K562 (cell line): ENCODE data around the gene FRMPD2. TPM values are rescaled to one million over a fixed set of nuclear protein-coding genes. Genes with fewer than 3 reads are reported as not detected.

Experiments
- ADNP ChIP-seq: fragments of 200-800 bp; sonication (Bioruptor generic); IDR thresholded peaks from 2 replicates; pipeline ENCODE4 v1.6.1; 2016; ENCODE audit warnings: missing genetic modification characterization, missing compliant biosample characterization
- BMI1 ChIP-seq: fragments of 150-350 bp; IDR thresholded peaks from 2 replicates; pipeline ENCODE4 v1.6.1; 2014; ENCODE audit warnings: low read length
- CBX2 ChIP-seq: fragments of 200-600 bp; sonication (generic); IDR thresholded peaks from one replicate; pipeline ENCODE4 v1.6.1; 2012; ENCODE audit warnings: mild to moderate bottlenecking, low read length, inconsistent platforms; ENCODE audit not compliant: insufficient read depth, poor library complexity, severe bottlenecking
- FIP1L1 ChIP-seq: fragments of 200-400 bp; formaldehyde crosslinking; IDR thresholded peaks from 2 replicates; pipeline ENCODE4 v1.6.1; 2018; ENCODE audit warnings: mild to moderate bottlenecking, low read depth, low read length; ENCODE audit not compliant: poor library complexity, severe bottlenecking
- HNRNPH1 ChIP-seq: fragments of 200-400 bp; formaldehyde crosslinking; optimal IDR thresholded peaks from 2 replicates; pipeline ENCODE3; 2017; ENCODE audit warnings: low read depth, mild to moderate bottlenecking, low read length, moderate library complexity
- HNRNPK ChIP-seq: fragments of 200-400 bp; formaldehyde crosslinking; IDR thresholded peaks from one replicate; pipeline ENCODE4 v1.6.1; 2018; ENCODE audit warnings: mild to moderate bottlenecking, low read depth, low read length; ENCODE audit not compliant: poor library complexity, severe bottlenecking
- KLF13 ChIP-seq: fragments of 450-650 bp; IDR thresholded peaks from 2 replicates; pipeline ENCODE4 v1.6.1; 2016; ENCODE audit warnings: missing genetic modification characterization, low read depth, mild to moderate bottlenecking, missing compliant biosample characterization, moderate library complexity, borderline replicate concordance
- NCOA4 ChIP-seq: fragments of 450-650 bp; IDR thresholded peaks from 2 replicates; pipeline ENCODE4 v1.6.1; 2018; ENCODE audit warnings: mild to moderate bottlenecking; ENCODE audit not compliant: partially characterized antibody
- NFIX ChIP-seq: fragments of 250-450 bp; sonication (Bioruptor Pico); IDR thresholded peaks from 2 replicates; pipeline ENCODE4 v1.4.0; 2020; ENCODE audit warnings: low read depth, mild to moderate bottlenecking, moderate library complexity
- RFX1 ChIP-seq: fragments of 450-650 bp; IDR thresholded peaks from 2 replicates; pipeline ENCODE4 v1.6.1; 2016; ENCODE audit warnings: mild to moderate bottlenecking, moderate library complexity
- SRF ChIP-seq, 2 experiments: fragments of 250-450, 450-650 bp in 1 of 2; sonication (Bioruptor Pico) in 1 of 2; sonication (generic) in 1 of 2; formaldehyde crosslinking; IDR thresholded peaks; 2 replicates each; pipeline versions ENCODE4 v1.5.0 to v1.5.1; 2020 to 2022; ENCODE audit warnings: mild to moderate bottlenecking in 1 of 2, missing genetic modification reagents in 1 of 2
- ZFP1 ChIP-seq: fragments of 450-650 bp; formaldehyde crosslinking; IDR thresholded peaks from 2 replicates; pipeline ENCODE4 v1.4.0; 2020; ENCODE audit warnings: mild to moderate bottlenecking, mixed read lengths
- ZNF41 ChIP-seq: fragments of 250-450 bp; sonication (Bioruptor Pico); conservative IDR thresholded peaks from 2 replicates; pipeline ENCODE4 v1.4.0; 2020; ENCODE audit warnings: mild to moderate bottlenecking
- ZNF668 ChIP-seq: fragments of 250-450 bp; sonication (Bioruptor Pico); IDR thresholded peaks from 2 replicates; pipeline ENCODE4 v1.8.0; 2022; ENCODE audit warnings: mild to moderate bottlenecking, inconsistent platforms
- ZSCAN32 ChIP-seq: fragments of 450-650 bp; formaldehyde crosslinking; IDR thresholded peaks from 2 replicates; pipeline ENCODE4 v1.4.0; 2020; ENCODE audit warnings: mild to moderate bottlenecking, moderate library complexity
- ZZZ3 ChIP-seq: fragments of 450-650 bp; IDR thresholded peaks from 2 replicates; pipeline ENCODE4 v1.6.1; 2016; ENCODE audit warnings: antibody characterized with exemption, mild to moderate bottlenecking, moderate library complexity
- polyA plus RNA-seq, 8 experiments: library from polyadenylated mRNA; depleted of rRNA in 4 of 8; stranded (reverse) in 5 of 8; unstranded in 3 of 8; fragments of >200 nt; fragmentation: Nextera tagmentation in 2 of 8; fragmentation: Illumina TruSeq in 1 of 8; extraction: Ambion mirVana in 2 of 8; extraction: Trizol in 1 of 8; gene quantifications; 2 replicates each; pipeline versions ENCODE4 v1.2.1 to v1.2.3, GENCODE V29; 2011 to 2014; ENCODE audit warnings: inconsistent platforms in 1 of 8, missing spikeins in 1 of 8
- total RNA-seq, 7 experiments: library from RNA; depleted of rRNA in 6 of 7; stranded (reverse); fragments of >200 nt in 6 of 7; fragmentation: Illumina TruSeq in 2 of 7; extraction: Trizol in 2 of 7; gene quantifications; 2 replicates each; pipeline versions ENCODE4 v1.2.1 to v1.2.3, GENCODE V29; 2011 to 2021; ENCODE audit warnings: low replicate concordance in 1 of 7
- TF ChIP-seq, protein P1 (sequence below): sonication (generic); formaldehyde crosslinking; IDR thresholded peaks from 2 replicates; pipeline ENCODE4 v1.8.0; 2022; ENCODE audit warnings: mild to moderate bottlenecking, missing genetic modification reagents, borderline replicate concordance
- TF ChIP-seq, protein P2 (sequence below): fragments of 250-450 bp; sonication (Bioruptor Pico); IDR thresholded peaks from 2 replicates; pipeline ENCODE4 v1.5.0; 2021
- TF ChIP-seq, protein P3 (sequence below): fragments of 200-800 bp; sonication (Bioruptor generic); IDR thresholded peaks from 2 replicates; pipeline ENCODE4 v1.6.1; 2017; ENCODE audit warnings: missing genetic modification characterization, missing compliant biosample characterization
- TF ChIP-seq, protein P4 (sequence below): sonication (generic); IDR thresholded peaks from 2 replicates; pipeline ENCODE4 v1.6.1; 2016
- TF ChIP-seq, protein P5 (sequence below): sonication (generic); formaldehyde crosslinking; IDR thresholded peaks from 2 replicates; pipeline ENCODE4 v1.8.0; 2022; ENCODE audit warnings: mild to moderate bottlenecking, missing genetic modification reagents

The FRMPD2 gene
- total and polyA plus RNA-seq, 9 of the 15 experiments (the other 6 are each of a cell fraction or from before 2014, with no cell fraction given) = 0.12 to 0.95 (median 0.33) TPM

DNA sequence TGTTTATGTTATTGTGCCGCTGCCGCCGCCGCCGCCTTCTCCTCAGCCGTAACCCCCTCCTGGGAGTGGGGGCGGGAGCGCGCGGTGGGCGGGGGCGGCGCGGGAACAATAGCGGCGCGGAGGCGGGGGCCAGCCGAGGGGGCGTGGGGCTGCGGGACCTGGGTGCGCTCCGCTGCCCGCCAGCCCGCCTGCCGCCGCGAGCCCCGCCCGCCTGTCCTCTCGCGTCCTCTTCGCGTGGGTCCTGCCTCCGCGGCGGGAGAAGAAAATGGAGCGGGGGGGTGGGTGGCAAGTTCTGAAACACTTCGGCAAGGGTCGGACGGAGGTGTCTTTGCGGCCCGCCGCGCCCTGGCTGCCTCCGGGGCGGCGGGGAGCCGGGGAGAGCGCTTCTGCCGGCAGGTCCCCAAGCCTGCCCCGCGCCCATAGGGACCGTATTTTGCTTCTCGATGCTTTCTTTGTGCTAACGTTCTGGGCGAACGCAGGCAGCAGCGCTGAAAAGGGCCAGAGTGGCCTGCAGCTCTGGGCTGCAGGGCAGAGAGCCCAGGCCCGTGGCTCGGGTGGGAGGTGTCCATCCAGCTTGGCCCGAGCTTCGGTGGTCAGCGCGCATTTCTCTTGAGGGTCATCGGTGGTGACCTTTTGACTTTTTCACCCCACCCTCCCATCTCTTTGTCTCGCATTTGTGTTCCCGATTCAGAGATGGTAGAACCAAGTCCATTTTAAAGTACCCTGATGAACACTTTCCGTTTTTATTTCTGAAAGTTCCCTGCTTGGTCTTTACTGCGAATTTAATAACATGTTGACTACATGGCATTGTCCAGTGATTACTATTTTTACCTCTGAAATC is 32.6 kb upstream of the FRMPD2 start (continued):
- TF ChIP-seq KLF13 (tag) (0 out of 2 replicates have a peak, but pooled peaks have one; percentile 8), FIP1L1 (no peak), ZZZ3 (no peak), ZNF668 (no peak), ZSCAN32 (CRISPR knock-in tag) (0 out of 2 replicates have a peak, but pooled peaks have one; percentile 28), ZFP1 (no peak), NFIX (CRISPR knock-in tag) (no peak), ADNP (tag) (no peak), HNRNPK (no peak), HNRNPH1 (no peak), SRF (CRISPR knock-in tag; IDR thresholded peaks at IDR 0.05) (no peak), RFX1 (no peak), ZNF41 (CRISPR knock-in tag) (no peak), NCOA4 (no peak), CBX2 (no peak), BMI1 (no peak)
- TF ChIP-seq, protein P1, sequence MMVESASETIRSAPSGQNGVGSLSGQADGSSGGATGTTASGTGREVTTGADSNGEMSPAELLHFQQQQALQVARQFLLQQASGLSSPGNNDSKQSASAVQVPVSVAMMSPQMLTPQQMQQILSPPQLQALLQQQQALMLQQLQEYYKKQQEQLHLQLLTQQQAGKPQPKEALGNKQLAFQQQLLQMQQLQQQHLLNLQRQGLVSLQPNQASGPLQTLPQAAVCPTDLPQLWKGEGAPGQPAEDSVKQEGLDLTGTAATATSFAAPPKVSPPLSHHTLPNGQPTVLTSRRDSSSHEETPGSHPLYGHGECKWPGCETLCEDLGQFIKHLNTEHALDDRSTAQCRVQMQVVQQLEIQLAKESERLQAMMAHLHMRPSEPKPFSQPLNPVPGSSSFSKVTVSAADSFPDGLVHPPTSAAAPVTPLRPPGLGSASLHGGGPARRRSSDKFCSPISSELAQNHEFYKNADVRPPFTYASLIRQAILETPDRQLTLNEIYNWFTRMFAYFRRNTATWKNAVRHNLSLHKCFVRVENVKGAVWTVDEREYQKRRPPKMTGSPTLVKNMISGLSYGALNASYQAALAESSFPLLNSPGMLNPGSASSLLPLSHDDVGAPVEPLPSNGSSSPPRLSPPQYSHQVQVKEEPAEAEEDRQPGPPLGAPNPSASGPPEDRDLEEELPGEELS (CRISPR knock-in tag) = no peak
- TF ChIP-seq, protein P2, sequence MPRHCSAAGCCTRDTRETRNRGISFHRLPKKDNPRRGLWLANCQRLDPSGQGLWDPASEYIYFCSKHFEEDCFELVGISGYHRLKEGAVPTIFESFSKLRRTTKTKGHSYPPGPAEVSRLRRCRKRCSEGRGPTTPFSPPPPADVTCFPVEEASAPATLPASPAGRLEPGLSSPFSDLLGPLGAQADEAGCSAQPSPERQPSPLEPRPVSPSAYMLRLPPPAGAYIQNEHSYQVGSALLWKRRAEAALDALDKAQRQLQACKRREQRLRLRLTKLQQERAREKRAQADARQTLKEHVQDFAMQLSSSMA (CRISPR knock-in tag) = no peak
- TF ChIP-seq, protein P3, sequence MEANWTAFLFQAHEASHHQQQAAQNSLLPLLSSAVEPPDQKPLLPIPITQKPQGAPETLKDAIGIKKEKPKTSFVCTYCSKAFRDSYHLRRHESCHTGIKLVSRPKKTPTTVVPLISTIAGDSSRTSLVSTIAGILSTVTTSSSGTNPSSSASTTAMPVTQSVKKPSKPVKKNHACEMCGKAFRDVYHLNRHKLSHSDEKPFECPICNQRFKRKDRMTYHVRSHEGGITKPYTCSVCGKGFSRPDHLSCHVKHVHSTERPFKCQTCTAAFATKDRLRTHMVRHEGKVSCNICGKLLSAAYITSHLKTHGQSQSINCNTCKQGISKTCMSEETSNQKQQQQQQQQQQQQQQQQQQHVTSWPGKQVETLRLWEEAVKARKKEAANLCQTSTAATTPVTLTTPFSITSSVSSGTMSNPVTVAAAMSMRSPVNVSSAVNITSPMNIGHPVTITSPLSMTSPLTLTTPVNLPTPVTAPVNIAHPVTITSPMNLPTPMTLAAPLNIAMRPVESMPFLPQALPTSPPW = peak; percentile 91
- TF ChIP-seq, protein P4, sequence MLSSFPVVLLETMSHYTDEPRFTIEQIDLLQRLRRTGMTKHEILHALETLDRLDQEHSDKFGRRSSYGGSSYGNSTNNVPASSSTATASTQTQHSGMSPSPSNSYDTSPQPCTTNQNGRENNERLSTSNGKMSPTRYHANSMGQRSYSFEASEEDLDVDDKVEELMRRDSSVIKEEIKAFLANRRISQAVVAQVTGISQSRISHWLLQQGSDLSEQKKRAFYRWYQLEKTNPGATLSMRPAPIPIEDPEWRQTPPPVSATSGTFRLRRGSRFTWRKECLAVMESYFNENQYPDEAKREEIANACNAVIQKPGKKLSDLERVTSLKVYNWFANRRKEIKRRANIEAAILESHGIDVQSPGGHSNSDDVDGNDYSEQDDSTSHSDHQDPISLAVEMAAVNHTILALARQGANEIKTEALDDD = no peak
- TF ChIP-seq, protein P5, sequence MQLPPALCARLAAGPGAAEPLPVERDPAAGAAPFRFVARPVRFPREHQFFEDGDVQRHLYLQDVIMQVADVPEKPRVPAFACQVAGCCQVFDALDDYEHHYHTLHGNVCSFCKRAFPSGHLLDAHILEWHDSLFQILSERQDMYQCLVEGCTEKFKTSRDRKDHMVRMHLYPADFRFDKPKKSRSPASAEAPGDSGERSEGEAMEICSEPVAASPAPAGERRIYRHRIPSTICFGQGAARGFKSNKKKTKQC (CRISPR knock-in tag) = peak; percentile 29; the same call in 1 of the 2 replicates
